GM18520 (cell line): ENCODE results near the gene IGSF22.
"Not testable (repeated sequence)": the region's sequence is repeated elsewhere in the genome, so short reads cannot be mapped to it uniquely, and the experiment has no call there.

Experiments used
- ATAC-seq: cut with Tn5 transposase; IDR thresholded peaks from one replicate; pipeline ENCODE4 v1.9.1; 2021; ENCODE audit not compliant: unreplicated experiment

IGSF22 gene

GRCh38 chr11:18696638-18697225 is 29.3 kb downstream of the IGSF22 start:
- no peak for ATAC-seq

DNA sequence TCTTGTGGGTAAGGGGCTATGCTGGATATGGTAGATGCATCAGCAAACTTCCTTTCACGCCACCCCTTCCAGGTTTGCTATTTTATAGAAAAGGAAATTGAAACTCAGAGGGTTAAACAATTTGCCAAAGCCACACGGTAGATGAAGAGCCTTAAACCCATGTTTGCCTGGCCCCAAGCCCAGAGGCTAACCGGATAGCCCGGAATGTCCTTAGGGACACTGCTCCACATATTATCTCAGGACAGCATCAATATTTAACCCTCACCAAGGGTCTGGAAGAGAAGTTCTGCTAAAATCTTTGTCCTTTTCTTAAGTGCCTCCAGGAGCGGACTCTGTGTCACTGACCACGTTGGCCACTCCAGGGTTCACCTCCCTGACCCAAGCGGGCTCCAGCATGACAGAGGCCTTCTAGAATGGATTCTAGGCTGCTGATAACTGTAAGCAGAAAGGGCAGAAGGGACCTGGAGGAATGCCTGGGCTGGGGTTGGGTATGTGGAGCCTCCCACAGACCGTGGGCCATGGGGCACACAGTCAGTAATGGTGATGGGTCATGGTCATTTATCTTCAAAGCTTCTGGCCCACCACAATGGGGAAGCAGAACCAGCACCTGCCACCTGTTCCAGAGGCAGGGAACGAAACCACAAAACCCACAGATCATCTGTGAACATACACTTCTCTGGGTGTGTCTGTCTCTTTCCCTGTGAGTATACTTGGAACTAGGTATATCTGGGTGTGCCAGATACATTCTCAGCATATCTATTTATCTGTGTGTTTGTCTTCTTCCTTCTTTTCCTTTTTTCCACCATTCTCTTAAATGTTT is 32.8 kb downstream of the IGSF22 start:
- ATAC-seq = no peak

- ATAC-seq = not testable (repeated sequence)
Observed at GRCh38 chr11:18691467-18692140, 34.4 kb downstream of the IGSF22 start.

DNA sequence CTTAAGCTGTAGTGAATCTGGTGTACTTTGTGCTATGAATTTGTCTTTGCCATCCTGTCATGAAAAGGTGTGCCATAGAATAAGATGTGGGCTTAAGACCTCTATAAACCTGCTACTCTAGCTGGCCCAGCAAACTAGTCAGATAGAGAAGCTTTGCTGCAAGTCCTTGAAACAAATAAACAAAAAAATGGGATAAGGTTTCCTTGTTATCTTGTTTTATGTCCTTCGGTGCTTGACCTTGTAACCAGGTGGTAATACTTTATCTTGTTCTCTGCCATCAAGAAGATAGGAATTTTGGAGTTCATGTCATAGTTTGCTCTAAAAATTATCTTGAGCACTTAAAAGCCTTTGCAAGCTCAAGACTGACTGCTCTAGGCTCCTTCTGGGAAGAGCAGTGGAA is 41.7 kb downstream of the IGSF22 start:
- ATAC-seq = no peak

- ATAC-seq = no peak
Observed at GRCh38 chr11:18682466-18682865, 43.5 kb downstream of the IGSF22 start.

- not testable (repeated sequence) for ATAC-seq
Observed at GRCh38 chr11:18681949-18682348, 44.0 kb downstream of the IGSF22 start.

- no peak for ATAC-seq
Observed at GRCh38 chr11:18677560-18677959, 48.4 kb downstream of the IGSF22 start.

- ATAC-seq = no peak
Observed at GRCh38 chr11:18676803-18677202, 49.2 kb downstream of the IGSF22 start.

GRCh38 chr11:18672209-18672608 is 53.8 kb downstream of the IGSF22 start:
- not testable (repeated sequence) for ATAC-seq

- ATAC-seq = no peak
Observed at GRCh38 chr11:18671246-18671645, 54.7 kb downstream of the IGSF22 start.

- ATAC-seq = no peak
Observed at GRCh38 chr11:18669711-18670110, 56.3 kb downstream of the IGSF22 start.

DNA sequence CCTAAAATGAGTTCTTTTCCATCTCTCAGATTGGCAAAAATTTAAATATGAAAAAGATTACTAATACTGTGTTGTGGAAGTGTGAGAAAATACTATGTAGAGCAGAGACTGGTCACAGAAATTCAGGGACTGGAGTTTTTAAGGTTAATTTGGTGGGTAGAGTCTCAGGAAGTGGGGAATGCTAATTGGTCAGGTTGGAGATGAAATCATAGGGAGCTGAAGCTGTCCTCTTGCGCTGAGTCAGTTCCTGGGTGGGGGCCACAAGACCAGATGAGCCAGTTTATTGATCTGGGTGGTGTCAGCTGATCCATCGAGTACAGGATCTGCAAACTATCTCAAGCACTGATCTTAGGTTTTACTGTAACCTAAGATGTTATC is 56.8 kb downstream of the IGSF22 start:
- no peak for ATAC-seq

DNA sequence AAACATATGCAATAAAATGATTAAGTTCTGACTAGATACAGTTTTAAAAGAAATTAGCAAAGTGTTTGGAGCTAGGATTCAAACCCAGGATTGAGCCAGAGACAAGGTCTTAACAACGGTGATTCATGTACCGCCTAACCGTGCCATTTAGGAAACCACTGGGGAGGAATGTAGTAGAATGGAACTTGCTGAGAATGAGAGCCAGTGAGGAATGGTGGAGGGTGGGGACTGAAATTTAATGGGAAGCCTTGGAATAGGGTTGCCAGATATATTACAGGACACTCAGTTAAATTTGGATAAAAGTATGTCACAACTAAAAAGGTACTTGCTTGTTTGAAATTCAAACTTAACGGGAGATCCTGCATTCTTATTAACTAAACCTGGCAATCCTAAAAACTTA is 57.9 kb downstream of the IGSF22 start:
- ATAC-seq = no peak

- not testable (repeated sequence) for ATAC-seq
Observed at GRCh38 chr11:18665353-18665872, 60.6 kb downstream of the IGSF22 start.

GRCh38 chr11:18657673-18658072 is 68.3 kb downstream of the IGSF22 start:
- no peak for ATAC-seq
